Ammon's horn (tissue), 1 donor: ENCODE results near the gene SMIM23.

ENCODE experiments used
- DNase-seq: peaks from one replicate; pipeline ENCODE4 v3.0.0-alpha.2; 2016; ENCODE audit warnings: low spot score

The SMIM23 gene

GRCh38 chr5:171785517-171785916 lies at the start of gene SMIM23:
Gene SMIM23 (plus strand): TSS chr5:171785817. CDS start chr5:171785872, 55 bp downstream.
- DNase-seq, result no peak

- DNase-seq, result no peak
Measured at GRCh38 chr5:171736976-171737891, 48.4 kb upstream of the SMIM23 start.

GRCh38 chr5:171738501-171738900 lies 47.1 kb upstream of the SMIM23 start:
- no peak for DNase-seq

DNA sequence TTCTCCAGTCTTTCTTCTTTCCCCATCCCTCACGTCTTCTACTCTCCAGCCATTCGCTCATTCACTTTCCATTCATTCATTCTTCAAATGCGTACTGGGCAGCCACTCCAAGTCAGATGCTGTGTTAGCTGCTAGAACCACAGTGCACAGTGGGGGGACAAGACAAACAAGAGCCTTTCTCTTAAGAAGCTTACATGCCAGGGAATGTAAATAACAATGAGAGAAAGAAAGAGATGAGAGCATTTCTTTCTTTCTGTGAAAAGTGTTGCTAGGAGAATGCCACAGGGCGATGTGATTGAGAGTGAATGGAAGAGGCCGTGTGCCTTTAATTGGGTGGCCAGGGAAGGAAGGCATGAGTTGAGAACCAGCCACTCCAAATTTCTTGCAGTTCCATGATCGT lies 46.3 kb upstream of the SMIM23 start:
- DNase-seq, result no peak

DNA sequence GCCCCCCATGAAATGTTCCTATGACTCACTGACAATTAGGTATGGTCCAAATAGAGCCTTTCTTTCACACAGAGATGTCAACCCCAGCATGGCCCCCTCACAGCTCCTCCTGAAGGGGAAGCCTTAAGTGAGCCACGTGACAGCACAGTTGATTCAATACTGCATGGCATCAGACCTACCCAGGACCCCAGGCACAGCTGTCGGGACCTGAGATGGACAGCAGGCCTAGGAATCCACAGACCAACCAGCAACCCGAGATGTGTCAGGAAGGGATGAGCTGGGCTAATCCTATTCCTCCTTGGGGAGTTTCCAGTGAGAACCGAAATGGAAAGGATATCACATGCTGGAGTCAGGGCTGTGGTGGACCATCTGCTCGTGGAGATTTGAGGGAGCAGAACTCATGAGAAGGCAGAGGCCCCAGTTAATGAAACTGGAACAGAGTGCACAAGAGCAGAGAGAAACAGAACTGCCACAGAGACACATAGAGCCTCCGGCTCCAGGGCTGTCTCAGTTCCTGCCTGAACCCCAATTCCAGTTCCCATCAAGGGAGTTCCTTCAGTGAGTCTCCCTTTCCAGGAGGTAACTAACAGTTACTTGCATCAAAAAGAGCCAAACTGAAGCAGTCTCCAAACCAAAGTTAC lies 42.1 kb upstream of the SMIM23 start:
- DNase-seq, result no peak

DNA sequence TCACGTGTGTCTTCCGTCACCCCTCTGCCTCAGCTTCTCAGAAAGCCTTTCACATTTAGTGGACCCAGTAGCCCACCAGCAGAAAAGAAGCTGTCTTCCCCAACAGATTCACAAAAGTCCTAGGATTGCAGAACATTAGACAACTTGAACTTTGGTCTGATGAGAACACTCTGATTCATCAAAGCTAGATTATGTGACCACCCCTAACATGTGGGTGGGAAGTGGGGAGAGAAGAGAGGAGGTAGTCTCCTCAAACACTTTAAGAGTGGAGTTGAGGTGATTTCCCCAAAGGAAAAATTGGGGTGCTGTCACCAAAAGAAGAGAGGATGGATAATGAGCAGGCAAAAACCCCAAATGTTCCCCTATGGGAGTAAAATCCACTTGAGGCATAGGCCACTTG lies 41.4 kb upstream of the SMIM23 start:
- DNase-seq, result no peak

- DNase-seq, result no peak
Measured at GRCh38 chr5:171744882-171745281, 40.7 kb upstream of the SMIM23 start.

GRCh38 chr5:171745602-171746001 lies 40.0 kb upstream of the SMIM23 start:
- no peak for DNase-seq

GRCh38 chr5:171747061-171747859 lies 38.4 kb upstream of the SMIM23 start:
- no peak for DNase-seq

GRCh38 chr5:171748720-171749119 lies 36.9 kb upstream of the SMIM23 start:
- no peak for DNase-seq

DNA sequence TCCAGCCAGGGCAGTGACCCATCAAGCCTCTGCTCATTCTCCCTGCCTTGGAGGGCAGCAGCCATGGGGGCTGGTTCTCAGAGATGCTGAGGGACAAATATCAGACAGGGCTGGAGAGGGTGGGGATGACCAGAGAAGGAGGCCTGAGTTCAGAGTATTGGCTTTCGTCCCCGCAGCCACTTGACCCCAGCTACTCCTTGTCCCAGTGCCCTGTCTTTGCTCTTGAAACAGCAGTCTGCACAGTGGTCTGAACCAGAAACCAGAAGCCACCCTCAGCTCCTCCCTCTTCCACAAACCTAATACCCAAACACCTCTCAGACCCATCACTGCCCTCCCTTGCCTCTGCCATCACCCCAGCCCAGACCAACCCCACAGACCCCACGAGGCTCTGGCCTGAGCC lies 36.3 kb upstream of the SMIM23 start:
- no peak for DNase-seq

GRCh38 chr5:171750311-171750788 lies 35.3 kb upstream of the SMIM23 start:
- DNase-seq, result no peak

- DNase-seq, result no peak
Measured at GRCh38 chr5:171755354-171755821, 30.2 kb upstream of the SMIM23 start.

DNA sequence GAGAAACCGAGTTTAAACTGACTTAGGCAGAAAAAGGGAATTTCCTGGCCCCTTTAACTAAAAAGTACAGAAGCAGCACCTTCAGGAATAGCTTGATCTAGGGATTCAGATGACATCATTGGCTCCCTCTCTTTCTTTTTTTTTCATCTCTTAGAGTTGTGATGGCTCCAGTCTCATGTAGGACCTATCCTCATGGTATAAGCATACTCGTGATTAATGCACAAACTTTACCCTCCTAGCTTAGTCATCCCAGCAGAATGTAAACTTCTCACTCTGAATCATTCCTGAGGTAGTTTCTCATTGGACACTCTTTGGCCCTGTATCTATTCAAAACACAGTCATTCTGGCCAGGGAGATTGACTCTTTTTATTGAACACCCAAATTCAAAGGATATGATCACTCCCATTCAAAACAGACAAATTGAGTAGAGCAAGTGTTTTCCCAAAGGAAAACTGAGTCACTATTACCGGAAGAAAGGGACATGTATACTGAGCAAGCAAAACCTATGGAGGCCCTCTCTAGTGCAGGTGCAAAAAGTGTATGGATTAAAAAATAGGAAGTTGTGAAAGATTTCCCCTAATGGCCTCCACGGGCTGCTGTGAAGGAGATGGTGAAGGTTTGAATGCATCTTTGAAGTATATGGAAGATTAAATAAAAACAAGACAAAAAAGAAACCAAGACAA lies 27.6 kb upstream of the SMIM23 start:
- no peak for DNase-seq

DNA sequence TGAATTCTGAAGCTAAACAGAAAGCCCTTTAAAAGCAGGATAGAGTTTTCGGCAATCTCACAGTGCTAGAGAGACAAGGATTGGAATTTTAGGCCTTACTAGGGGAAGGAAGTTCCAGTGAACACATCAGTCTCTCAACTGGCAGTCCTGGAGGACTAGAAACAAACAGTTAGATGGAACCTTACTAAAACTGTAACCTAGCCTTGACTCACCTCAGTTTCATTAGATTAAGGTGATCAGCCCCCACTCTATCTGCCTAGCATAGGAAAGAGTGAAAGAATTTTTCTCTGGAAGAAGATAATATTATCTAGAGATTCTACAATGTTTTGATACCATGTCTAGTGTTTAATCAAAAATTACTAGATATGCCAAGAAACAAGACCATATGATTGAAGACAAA lies 25.8 kb upstream of the SMIM23 start:
- DNase-seq, result no peak

DNA sequence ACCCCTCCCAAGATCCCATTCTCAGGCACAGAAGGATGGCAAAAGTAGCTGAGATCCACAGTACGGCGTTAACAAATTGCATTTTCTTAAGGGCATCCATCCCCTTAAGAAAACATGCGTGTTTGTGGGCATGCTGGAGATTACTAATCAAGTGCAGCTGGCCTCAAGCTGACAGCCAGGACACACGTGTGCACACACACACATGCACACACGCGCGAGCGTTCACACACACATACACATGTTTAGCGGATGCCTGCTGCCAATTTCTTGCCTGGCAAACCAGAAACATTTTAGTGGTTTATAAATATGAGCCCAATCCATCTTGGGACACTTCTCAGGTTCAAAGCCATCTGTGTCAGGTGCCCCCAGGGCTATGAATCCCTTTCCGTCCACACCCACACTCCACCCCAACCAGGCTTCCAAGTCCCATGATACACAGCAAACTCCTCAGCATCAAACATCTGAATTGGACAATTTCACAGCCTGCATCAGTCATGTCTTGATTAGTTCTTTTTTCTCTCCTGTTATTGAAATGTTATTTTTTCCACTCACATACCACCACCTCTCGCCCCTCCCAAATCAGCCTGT lies 23.5 kb upstream of the SMIM23 start:
- no peak for DNase-seq

DNA sequence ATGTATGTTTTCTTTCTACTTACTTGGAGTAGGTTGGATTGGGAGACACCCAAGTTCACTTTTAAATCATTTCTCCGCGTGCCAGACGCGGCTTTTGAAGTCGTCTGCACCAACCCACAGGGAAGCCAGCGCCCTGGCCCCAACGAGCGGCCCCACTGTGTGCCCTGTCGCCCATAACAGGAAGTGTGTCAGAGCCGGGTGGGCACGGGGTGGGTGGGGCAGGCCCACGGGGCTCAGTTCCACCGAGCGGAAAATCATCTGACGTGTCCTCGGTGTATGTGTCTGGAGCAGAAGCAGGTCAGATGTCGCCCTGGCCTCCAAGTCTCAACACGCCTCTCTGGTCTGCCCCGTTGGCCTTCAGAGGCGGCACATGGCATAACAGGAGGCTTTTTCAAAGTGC lies 22.7 kb upstream of the SMIM23 start:
- no peak for DNase-seq

- no peak for DNase-seq
Measured at GRCh38 chr5:171764265-171764664, 21.4 kb upstream of the SMIM23 start.

- no peak for DNase-seq
Measured at GRCh38 chr5:171766875-171767274, 18.7 kb upstream of the SMIM23 start.

DNA sequence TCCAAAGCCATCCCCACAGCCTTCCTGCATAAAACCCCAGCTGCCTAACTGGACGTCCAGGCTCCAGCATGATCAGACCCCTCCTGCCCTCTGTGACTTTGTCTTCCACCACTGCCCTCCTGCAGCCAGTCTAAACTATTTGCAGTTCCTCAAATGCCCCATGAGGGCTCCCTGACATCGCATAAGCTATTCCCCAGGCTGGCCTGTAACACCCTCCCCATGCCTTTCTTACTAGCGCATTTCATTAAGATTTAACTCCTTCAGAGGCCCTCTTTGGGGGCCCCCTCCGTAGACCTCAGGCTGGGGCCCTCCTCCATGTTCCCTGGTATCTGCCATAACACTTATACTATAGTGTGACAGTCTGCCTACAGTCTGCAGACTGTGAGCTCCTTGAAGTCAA lies 15.5 kb upstream of the SMIM23 start:
- no peak for DNase-seq

DNA sequence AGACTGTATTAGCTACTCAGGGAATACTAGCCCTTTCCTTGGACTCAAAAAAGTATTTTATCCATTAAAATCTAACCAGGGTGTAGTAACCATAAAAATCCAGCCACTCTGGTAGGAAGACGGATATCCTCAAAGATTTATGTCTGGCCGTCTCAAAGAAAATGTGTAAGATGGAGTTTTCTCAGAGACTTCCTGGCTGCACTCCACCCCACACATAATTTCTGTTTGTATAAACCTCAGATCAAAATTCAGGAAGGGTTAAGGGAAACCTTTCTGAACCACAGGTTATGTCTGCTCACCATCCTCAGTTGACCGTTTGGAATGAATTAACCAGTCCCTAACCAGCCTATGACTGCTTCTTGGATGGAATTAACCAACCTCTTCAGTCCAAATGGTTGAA lies 13.8 kb upstream of the SMIM23 start:
- DNase-seq, result no peak
